NCI-H446 (cell line): ENCODE results near the gene RIBC2.

Experiments used
- DNase-seq, 2 experiments: peaks; one replicate each; lab custom pipeline; 2025; lab: John Stamatoyannopoulos, UW

The RIBC2 gene

GRCh38 chr22:45475063-45475747 lies 61.7 kb downstream of the RIBC2 start:
- no peak for DNase-seq

DNA sequence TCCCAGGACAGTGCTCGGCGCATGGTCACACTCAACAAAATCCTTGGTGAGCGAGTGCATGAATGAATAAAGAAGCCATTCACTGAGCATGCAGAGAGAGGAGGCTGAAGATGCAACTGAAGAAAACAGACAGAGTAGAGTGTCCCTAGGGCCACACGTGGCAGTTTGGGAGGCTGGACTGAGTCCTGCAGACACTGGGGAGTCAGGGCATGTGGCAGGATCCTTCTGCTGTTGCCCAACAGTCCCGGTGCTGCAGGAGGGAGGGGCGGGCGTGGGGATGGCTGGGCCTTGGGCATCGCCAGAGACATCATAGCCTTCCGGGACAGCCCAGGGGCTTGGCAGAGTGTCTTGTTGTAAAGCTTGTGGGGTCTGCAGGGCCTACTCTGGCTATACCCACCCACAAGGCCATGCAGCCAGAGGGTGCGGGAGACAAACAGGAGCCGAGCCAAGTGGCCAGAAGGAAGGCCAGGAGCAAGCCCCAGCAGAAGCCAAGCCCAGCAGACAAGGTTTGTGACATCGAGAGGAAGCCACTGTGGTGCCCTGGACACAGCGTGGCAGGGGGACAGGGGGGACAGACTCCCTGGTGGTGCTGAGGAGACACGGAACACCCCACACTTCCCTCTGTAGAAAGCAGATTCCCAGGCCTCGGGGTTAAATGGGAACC lies 62.5 kb downstream of the RIBC2 start:
- DNase-seq = no peak

GRCh38 chr22:45476814-45477213 lies 63.3 kb downstream of the RIBC2 start:
- no peak for DNase-seq

DNA sequence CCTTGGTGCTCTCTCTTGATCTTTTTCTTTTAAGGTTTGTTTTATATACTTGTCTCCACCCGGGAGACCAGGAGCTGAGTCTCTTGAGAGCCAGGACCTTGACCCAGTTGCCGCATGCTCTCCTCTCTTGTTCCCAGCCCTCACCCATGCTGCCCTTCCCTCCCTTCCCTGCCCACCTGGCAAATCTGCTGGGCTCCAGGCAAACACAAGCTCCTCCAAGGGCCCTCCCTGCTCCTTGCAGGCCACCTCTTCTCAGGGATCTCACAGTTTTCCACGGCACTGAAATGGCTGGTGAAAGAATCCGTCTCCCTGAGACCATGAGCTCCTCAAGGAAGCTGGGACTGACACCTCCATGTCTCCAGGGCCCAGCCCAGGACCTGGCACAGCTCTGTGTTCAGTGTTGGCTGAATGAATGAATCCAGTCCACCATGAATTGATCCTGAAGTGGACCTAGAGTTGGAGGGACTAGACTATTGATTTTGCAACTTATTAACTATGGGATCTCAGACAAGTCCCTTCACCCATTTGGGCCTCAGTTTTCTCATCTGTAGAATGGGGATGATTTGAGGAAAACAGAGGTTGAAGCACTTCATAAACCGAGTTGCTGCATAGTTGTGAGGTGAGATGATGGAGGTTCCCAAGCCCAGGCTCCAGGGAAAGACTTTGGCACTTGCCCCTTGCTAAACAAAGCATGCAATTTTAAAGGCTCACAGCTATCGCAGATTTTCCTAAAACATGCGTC lies 64.0 kb downstream of the RIBC2 start:
- DNase-seq = no peak

DNA sequence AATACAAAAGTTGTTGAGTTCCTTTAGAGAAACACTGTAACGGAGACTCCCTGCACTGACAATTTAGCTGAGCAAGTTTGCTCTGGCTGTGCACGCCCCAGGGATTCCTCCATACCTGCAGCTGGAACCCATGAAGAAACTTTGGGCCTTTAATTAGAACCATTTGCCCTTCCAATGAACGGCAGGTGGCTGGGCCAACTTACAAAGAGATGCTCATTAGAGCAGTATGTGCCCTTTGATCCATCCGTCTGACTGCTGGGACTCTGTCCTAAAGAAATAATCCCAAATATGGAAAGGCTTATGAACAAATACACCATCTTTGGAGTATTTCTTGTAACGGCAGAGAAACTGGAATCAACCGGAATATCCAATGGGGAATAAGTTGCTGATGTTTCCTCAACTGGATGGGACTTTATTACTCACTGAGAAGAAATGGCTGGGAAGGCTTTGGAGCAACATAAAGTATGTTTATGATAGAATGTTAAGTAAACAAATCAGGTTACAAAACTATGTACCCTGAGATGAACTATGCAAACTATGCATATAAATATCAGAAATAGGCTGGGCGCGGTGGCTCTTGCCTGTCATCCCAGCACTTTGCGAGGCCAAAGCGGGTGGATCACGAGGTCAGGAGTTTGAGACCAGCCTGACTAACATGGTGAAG lies 64.7 kb downstream of the RIBC2 start:
- DNase-seq = no peak

DNA sequence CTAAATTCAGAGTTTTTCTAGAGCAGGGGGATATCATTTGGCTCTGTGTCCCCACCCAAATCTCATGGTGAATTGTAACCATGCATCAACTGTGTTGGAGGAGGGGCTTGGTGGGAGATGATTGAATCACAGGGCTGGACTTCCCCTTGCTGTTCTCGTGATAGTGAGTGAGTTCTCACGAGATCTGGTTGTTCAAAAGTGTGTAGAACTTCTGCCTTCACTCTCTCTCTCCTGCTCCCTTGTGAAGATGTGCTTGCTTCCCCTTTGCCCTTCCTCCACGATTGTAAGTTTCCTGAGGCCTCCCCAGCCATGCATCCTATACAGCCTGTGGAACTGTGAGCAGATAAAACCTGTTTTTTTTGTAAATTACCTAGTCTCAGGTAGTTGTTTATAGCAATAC lies 67.2 kb downstream of the RIBC2 start:
- DNase-seq = no peak

GRCh38 chr22:45481661-45482060 lies 68.2 kb downstream of the RIBC2 start:
- DNase-seq = no peak
